Cardiac atrium fibroblast (primary cell): ENCODE measurements around the gene FAM149A. TPM values are rescaled to one million over a fixed set of nuclear protein-coding genes. Genes with fewer than 3 reads are reported as not detected.

ENCODE experiments used
- total RNA-seq: library from RNA; depleted of rRNA; stranded (reverse); fragments of >200 nt; gene quantifications from 2 replicates; pipeline ENCODE4 v1.2.3, GENCODE V29; 2015

The FAM149A gene
- total RNA-seq, result 5.0 and 6.0 TPM in 2 replicates

GRCh38 chr4:186104114-186104889 lies at the start of gene FAM149A:
TSS of gene FAM149A (plus strand) at chr4:186104704.

GRCh38 chr4:186068581-186069348 lies 35.7 kb upstream of the FAM149A start, which contains the start of gene TLR3:
TSS of gene TLR3 (plus strand) at chr4:186069156. CDS start at chr4:186076620, 7,464 bp downstream.

GRCh38 chr4:186191200-186192065 lies 86.9 kb downstream of the FAM149A start, which contains the start of gene CYP4V2:
TSS of gene CYP4V2 (plus strand) at chr4:186191567. CDS start at chr4:186191824, 257 bp downstream.

Other genes with a start within 250 kb of the FAM149A start
- 3.6 and 6.2 TPM in 2 replicates for gene TLR3, start 35.5 kb upstream of the FAM149A start, total RNA-seq
- 26.7 and 29.5 TPM in 2 replicates for gene CYP4V2, start 86.9 kb downstream of the FAM149A start, total RNA-seq
- gene KLKB1, start 122.8 kb downstream of the FAM149A start, total RNA-seq, result 3.1 and 6.0 TPM in 2 replicates
- gene F11, start 161.5 kb downstream of the FAM149A start, total RNA-seq, result not detected in 2 replicates